Measurements from ENCODE around the gene B4GALNT3.

The B4GALNT3 gene

DNA sequence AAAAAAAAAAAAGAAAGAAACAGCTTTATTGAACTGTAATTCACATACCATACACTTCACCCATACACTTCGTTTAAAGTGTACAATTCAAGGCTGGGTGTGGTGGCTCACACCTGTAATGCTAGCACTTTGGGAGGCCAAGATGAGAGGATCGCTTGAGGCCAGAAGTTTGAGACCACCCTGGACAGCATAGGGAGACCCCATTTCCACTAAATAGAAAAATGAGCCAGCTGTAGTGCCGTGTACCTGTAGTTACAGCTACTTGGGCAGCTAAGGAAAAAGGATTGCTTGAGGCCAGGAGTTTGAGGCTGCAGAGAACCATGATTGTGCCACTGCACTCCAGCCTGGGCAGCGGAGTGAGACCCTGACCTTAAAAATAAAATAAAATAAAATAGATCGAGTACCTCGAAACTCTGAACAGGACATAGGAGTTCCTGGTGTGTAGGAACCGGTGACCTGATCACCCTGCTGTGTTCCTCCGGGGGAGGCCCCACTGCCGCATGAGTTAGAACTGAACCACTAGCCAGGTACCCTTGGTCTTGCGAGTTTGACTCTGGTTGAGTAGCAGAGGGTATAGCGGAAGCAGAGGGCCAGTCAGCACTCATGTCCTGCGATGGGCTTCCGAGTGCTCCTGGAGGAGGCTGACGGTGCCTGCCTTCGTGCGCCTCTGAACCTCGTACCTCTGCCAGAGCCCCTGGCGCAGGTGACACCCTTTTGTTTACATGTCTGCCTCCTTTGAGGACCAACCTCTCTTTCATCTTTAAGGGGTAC lies 80.0 kb downstream of the B4GALNT3 start:
- no peak for DNase-seq (ENCODE audit: low read depth)

GRCh38 chr12:541676-542324 lies 82.1 kb downstream of the B4GALNT3 start:
- DNase-seq (ENCODE audit: low read depth), result no peak

- DNase-seq (ENCODE audit: low read depth), result no peak
Measured at GRCh38 chr12:542395-543113, 82.8 kb downstream of the B4GALNT3 start.

DNA sequence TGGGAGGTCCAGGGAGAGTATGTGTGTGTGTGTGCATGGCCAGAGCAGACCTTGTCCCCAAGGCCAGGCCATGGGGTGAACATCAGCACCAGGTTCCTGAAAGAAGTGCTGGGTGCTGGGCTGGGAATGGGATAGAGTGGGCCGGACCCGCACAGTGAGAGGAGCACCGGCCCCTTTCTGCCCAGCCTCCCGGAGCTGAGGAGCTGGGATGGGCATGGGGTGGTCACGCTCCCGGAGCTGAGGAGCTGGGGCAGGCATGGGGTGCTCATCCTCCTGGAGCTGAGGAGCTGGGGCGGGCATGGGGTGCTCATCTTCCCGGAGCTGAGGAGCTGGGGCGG lies 83.3 kb downstream of the B4GALNT3 start:
- DNase-seq (ENCODE audit: low read depth), result no peak

DNA sequence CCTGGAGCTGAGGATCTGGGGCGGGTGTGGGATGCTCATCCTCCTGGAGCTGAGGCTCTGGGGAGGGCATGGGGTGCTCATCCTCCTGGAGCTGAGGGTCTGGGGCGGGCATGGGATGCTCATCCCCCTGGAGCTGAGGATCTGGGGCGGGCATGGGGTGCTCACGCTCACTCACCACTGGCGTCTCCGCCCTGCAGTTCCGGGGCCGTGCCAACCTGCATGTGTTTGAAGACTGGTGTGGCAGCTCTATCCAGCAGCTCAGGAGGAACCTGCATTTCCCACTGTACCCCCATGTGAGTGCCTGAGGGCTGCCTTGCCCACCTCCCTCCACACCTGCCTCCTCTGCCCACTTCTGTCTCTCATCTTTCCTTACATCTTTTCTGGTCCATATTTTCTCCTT lies 84.4 kb downstream of the B4GALNT3 start:
- no peak for DNase-seq (ENCODE audit: low read depth)

- no peak for DNase-seq (ENCODE audit: low read depth)
Measured at GRCh38 chr12:544941-545635, 85.3 kb downstream of the B4GALNT3 start.

DNA sequence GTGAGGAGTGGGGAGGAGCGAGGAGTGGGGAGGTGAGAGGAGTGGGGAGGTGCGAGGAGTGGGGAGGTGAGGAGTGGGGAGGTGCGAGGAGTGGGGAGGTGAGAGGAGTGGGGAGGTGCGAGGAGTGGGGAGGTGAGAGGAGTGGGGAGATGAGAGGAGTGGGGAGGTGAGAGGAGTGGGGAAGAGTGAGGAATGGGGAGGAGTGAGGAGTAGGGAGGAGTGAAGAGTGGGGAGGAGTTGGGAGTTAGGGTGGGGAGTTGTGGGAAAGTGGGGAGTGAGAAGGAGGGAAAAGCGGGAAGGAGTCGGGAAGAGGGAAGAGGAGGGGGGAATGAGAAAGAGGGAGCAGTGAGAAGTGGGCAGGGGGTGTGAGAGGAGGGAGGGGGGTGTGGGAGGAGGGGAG lies 86.1 kb downstream of the B4GALNT3 start:
- no peak for DNase-seq (ENCODE audit: low read depth)

GRCh38 chr12:546265-546919 lies 86.7 kb downstream of the B4GALNT3 start:
- DNase-seq (ENCODE audit: low read depth), result peak; percentile 47

GRCh38 chr12:546920-547845 lies 87.4 kb downstream of the B4GALNT3 start:
- peak; percentile 70 for DNase-seq (ENCODE audit: low read depth)

DNA sequence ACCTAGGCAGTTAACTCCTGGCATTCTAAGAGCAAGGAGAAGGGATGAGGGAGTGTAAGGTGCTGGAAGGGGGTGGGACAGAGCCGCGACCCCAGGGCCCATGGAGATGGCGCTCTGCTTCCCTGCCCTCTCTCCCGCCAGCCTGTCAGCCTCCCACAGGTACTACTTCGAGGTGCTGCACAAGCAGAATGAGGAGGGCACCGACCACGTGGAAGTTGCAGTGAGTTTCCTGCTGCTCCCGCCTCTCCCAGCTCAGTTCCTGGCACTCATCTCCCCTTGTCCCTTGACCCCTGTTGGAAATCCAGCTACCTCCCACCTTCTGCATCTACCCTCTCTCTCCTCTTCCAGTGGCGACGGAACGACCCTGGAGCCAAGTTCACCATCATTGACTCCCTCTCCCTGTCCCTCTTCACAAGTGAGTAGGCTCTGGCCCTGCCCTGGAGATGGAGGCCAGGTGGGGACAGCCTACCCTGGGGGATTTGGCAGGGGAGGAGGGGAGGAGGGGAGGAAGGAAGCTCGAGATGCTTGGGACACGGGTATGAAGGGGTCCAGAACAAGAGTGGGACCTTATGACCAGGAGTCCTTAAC lies 88.2 kb downstream of the B4GALNT3 start:
- DNase-seq (ENCODE audit: low read depth), result no peak

GRCh38 chr12:549476-550082 lies 89.8 kb downstream of the B4GALNT3 start:
- no peak for DNase-seq (ENCODE audit: low read depth)

DNA sequence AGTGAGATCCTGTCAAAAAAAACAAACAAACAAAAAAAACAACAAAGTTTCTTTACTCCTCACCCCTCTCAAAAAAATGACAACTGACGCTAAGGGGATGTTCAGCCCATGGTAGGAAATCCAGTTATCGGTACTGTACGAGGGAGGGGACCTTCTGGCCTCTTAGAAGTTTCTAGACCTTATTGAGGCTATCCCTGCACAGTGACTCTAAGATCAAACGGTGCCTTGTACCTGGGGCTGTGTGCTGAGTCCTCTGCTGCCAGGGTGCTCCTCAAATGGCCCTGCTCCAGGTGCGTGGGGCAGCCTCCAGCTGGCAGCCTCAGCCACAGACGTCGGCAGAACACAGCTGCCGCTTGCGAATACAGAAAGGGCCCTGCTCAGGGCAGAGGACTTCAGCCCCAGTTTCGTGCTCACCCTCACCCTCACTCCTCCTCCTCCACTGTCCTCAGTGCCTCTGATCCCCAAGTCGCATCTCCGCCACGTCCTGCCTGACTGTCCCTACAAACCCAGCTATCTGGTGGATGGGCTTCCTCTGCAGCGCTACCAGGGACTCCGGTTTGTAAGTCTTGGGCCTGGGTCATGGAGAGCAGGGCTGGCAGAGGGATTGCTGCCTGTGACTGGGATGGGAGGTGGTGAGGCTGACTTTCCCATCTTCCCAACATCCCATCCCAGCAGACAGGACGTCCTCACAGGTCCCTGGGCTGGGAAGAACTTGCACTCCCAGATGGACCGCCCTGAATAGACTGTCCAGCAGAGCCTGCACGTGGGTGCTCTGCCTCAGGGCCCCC lies 90.9 kb downstream of the B4GALNT3 start:
- DNase-seq (ENCODE audit: low read depth), result no peak

DNA sequence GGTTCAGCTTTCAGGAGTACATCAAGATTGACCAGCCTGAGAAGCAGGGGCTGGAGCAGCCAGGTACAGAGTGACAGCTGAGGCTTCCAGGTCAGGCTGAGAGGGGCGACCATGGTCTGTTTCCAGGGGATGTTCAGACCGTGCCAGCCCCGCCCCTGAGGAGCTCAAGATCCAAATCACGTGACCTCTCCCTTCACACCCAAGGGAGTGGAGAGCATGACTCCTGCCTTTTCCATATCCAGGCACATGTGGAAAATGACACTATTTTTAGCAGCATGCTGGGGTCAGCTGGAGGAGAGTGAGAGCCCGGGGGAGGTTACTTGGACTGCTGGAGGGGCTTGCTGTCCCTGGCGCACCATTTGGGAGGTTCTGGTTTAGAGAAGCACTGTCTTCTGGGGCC lies 92.7 kb downstream of the B4GALNT3 start:
- DNase-seq (ENCODE audit: low read depth), result no peak

- no peak for DNase-seq (ENCODE audit: low read depth)
Measured at GRCh38 chr12:553216-554000, 93.7 kb downstream of the B4GALNT3 start.

GRCh38 chr12:554001-554285 lies 94.2 kb downstream of the B4GALNT3 start:
- DNase-seq (ENCODE audit: low read depth), result no peak

- no peak for DNase-seq (ENCODE audit: low read depth)
Measured at GRCh38 chr12:556498-556897, 96.8 kb downstream of the B4GALNT3 start.

DNA sequence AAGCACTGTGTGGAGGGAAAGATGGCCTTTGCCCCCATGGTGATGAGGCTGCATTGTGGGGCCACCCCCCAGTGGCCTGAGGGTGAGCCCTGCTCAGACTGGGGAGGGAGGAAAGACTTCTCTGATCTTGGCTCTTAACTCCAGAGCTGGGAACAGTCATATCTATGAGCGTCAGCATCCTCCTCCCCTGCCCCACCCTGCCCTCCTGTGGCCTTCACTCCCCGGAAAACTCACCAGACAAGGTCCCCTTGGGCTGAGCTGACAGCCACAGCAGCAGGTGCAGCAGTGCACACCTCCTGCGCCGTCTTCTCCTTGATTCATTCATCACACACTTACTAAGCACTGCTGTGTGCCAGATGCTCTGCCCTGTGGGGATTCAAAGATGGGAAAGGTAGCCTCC lies 98.8 kb downstream of the B4GALNT3 start:
- no peak for DNase-seq (ENCODE audit: low read depth)

DNA sequence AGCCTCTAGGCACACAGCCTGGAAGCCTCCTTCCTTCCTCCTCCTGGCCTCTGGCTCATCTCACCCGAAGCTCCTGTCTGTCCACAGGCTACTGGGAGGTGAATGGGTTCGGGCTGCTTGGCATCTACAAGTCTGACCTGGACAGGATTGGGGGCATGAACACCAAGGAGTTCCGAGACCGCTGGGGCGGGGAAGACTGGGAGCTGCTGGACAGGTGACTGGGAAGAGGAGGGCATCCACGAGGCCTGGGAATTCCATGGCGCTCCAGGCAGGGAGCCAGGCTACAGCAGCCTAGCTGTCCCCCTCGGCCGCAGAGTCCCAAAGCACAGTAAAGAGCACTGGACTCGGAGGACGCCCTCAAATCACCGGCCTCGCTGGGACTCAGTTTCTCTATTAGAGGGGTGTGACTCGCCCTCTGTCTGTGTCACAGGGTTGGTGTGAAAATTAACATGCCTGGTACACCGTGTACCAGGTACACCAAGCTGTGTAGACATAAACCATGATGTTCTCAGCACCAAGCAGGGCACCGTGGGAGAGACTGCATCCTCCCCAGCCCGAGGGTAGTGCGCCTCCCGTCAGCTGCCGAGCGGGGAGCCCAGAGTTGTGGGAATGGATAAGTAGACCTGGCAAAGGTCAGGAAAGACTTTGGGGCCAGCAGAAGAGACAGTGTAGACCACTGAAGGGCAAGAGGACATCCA lies 99.6 kb downstream of the B4GALNT3 start:
- no peak for DNase-seq (ENCODE audit: low read depth)
